GM12874 (cell line): ENCODE results near the gene RFC1.

ENCODE experiments used
- CTCF ChIP-seq: IDR thresholded peaks from 2 replicates; pipeline ENCODE4 v1.5.1; 2011; ENCODE audit warnings: low read depth, mild to moderate bottlenecking, control low read depth, low read length, moderate library complexity; ENCODE audit not compliant: insufficient read depth

Gene RFC1

GRCh38 chr4:39384563-39384962 lies 18.4 kb upstream of the RFC1 start:
- TF ChIP-seq CTCF = no peak

- no peak for TF ChIP-seq CTCF
Observed at GRCh38 chr4:39383690-39384089, 17.5 kb upstream of the RFC1 start.

GRCh38 chr4:39375478-39375877 lies 9.3 kb upstream of the RFC1 start:
- no peak for TF ChIP-seq CTCF

GRCh38 chr4:39369301-39369700 lies 3.1 kb upstream of the RFC1 start:
- TF ChIP-seq CTCF = no peak

GRCh38 chr4:39367166-39367565 lies 1.0 kb upstream of the RFC1 start:
- TF ChIP-seq CTCF = no peak

GRCh38 chr4:39365360-39365759 lies 802 bp downstream of the RFC1 start:
- no peak for TF ChIP-seq CTCF

GRCh38 chr4:39363773-39364393 lies 2.3 kb downstream of the RFC1 start:
- no peak for TF ChIP-seq CTCF
